Skeletal muscle cell (primary cell): Measurements from ENCODE around the gene LRP5.
A peak's percentile ranks its signal among the peaks of the same experiment; 100 is the strongest.
"Not testable (repeated sequence)": the region's sequence is repeated elsewhere in the genome, so short reads cannot be mapped to it uniquely, and the experiment has no call there.

Source experiments
- DNase-seq: peaks from one replicate; pipeline ENCODE4 v3.0.0-alpha.2; 2010; ENCODE audit warnings: low read depth
- H3K4me3 ChIP-seq: 2 replicates; pipeline ENCODE4 v1.5.1; 2011; ENCODE audit warnings: low read depth, mild to moderate bottlenecking, control low read depth, low read length, moderate library complexity

The LRP5 gene

GRCh38 chr11:68447015-68447801 lies 134.8 kb downstream of the LRP5 start:
- H3K4me3 ChIP-seq = no peak overlapping the region

GRCh38 chr11:68447914-68448313 lies 135.5 kb downstream of the LRP5 start:
- H3K4me3 ChIP-seq, DNase-seq: not testable (repeated sequence)

More at GRCh38 chr11:68447015-68447801, 134.8 kb downstream of the LRP5 start:
- no peak for DNase-seq

- DNase-seq = no peak
Observed at GRCh38 chr11:68448604-68449011, 136.2 kb downstream of the LRP5 start.

GRCh38 chr11:68449951-68450350 lies 137.6 kb downstream of the LRP5 start:
- no peak for DNase-seq
- H3K4me3 ChIP-seq = no peak overlapping the region

More at GRCh38 chr11:68448604-68449011, 136.2 kb downstream of the LRP5 start:
- H3K4me3 ChIP-seq = no peak overlapping the region

GRCh38 chr11:68450711-68451110 lies 138.3 kb downstream of the LRP5 start:
- DNase-seq = no peak
- H3K4me3 ChIP-seq = no peak overlapping the region

- DNase-seq = no peak
- H3K4me3 ChIP-seq = no peak overlapping the region
Observed at GRCh38 chr11:68454767-68455166, 142.4 kb downstream of the LRP5 start.

GRCh38 chr11:68455485-68455884 lies 143.1 kb downstream of the LRP5 start:
- H3K4me3 ChIP-seq = no peak overlapping the region
- DNase-seq = no peak

- DNase-seq = no peak
- no peak overlapping the region for H3K4me3 ChIP-seq
Observed at GRCh38 chr11:68457216-68457897, 145.0 kb downstream of the LRP5 start.

GRCh38 chr11:68457898-68458249 lies 145.5 kb downstream of the LRP5 start:
- no peak overlapping the region for H3K4me3 ChIP-seq
- no peak for DNase-seq

GRCh38 chr11:68458340-68458739 lies 145.9 kb downstream of the LRP5 start:
- DNase-seq, H3K4me3 ChIP-seq: not testable (repeated sequence)

GRCh38 chr11:68459886-68460740 lies 147.7 kb downstream of the LRP5 start:
- DNase-seq = peak; percentile 98

GRCh38 chr11:68460741-68461574 lies 148.6 kb downstream of the LRP5 start, which contains the start of gene PPP6R3:
TSS of gene PPP6R3 (plus strand) at chr11:68460752. CDS start at chr11:68537665, 76,913 bp downstream.
- peak within 1 kb of the TSS; percentile 70 for H3K4me3 ChIP-seq
- DNase-seq = no peak

More at GRCh38 chr11:68459886-68460740, 147.7 kb downstream of the LRP5 start:
- H3K4me3 ChIP-seq = peak overlapping the region; percentile 70

- H3K4me3 ChIP-seq = peak overlapping the region; percentile 70
- DNase-seq = no peak
Observed at GRCh38 chr11:68461575-68461917, 149.2 kb downstream of the LRP5 start.

- H3K4me3 ChIP-seq = no peak overlapping the region
- DNase-seq = no peak
Observed at GRCh38 chr11:68463714-68464113, 151.3 kb downstream of the LRP5 start.

- no peak overlapping the region for H3K4me3 ChIP-seq
- DNase-seq = no peak
Observed at GRCh38 chr11:68467201-68467834, 154.9 kb downstream of the LRP5 start.

GRCh38 chr11:68468217-68468828 lies 155.9 kb downstream of the LRP5 start:
- H3K4me3 ChIP-seq = no peak overlapping the region
- no peak for DNase-seq

- DNase-seq = no peak
- H3K4me3 ChIP-seq = no peak overlapping the region
Observed at GRCh38 chr11:68469122-68469521, 156.7 kb downstream of the LRP5 start.

GRCh38 chr11:68469642-68470041 lies 157.3 kb downstream of the LRP5 start:
- DNase-seq = no peak
- no peak overlapping the region for H3K4me3 ChIP-seq
